HepG2 (cell line): ENCODE results near the gene KRI1. TPM values are rescaled to one million over a fixed set of nuclear protein-coding genes. Genes with fewer than 3 reads are reported as not detected.

Experiments
- ARNTL ChIP-seq: sonication (generic); formaldehyde crosslinking; IDR thresholded peaks from 2 replicates; pipeline ENCODE4 v1.4.0; 2020; ENCODE audit warnings: mild to moderate bottlenecking, missing genetic modification reagents
- ATF7 ChIP-seq, 2 experiments: fragments of 450-650 bp in 1 of 2; sonication (generic) in 1 of 2; formaldehyde crosslinking in 1 of 2; IDR thresholded peaks; 2 replicates each; pipeline versions ENCODE4 v1.4.0 to v1.6.1; 2016 to 2020; ENCODE audit warnings: antibody characterized with exemption in 1 of 2, mild to moderate bottlenecking in 1 of 2, missing genetic modification reagents in 1 of 2
- CREB1 ChIP-seq, 2 experiments: fragments of 450-650 bp in 1 of 2; IDR thresholded peaks; 2 replicates each; pipeline ENCODE4 v1.6.1; 2016 to 2017; ENCODE audit warnings: control low read depth in 1 of 2, mild to moderate bottlenecking in 1 of 2, missing compliant biosample characterization in 1 of 2, missing genetic modification characterization in 1 of 2
- FIP1L1 ChIP-seq: fragments of 200-400 bp; formaldehyde crosslinking; IDR thresholded peaks from 2 replicates; pipeline ENCODE4 v1.6.1; 2018; ENCODE audit warnings: low read depth, mild to moderate bottlenecking, low read length, moderate library complexity, borderline replicate concordance; ENCODE audit not compliant: insufficient read depth
- FOXC1 ChIP-seq: sonication (generic); formaldehyde crosslinking; IDR thresholded peaks from 2 replicates; pipeline ENCODE4 v1.8.0; 2022; ENCODE audit warnings: mild to moderate bottlenecking, missing genetic modification reagents, borderline replicate concordance
- KLF11 ChIP-seq: IDR thresholded peaks from 2 replicates; pipeline ENCODE4 v1.6.1; 2016; ENCODE audit warnings: missing compliant biosample characterization
- MED1 ChIP-seq: sonication (generic); formaldehyde crosslinking; IDR thresholded peaks from 2 replicates; pipeline ENCODE4 v1.4.0; 2020; ENCODE audit warnings: missing genetic modification reagents
- SIN3B ChIP-seq: fragments of 150-350 bp; IDR thresholded peaks from 2 replicates; pipeline ENCODE4 v1.6.1; 2014; ENCODE audit warnings: low read length
- ZBTB21 ChIP-seq: sonication (generic); formaldehyde crosslinking; IDR thresholded peaks from 2 replicates; pipeline ENCODE4 v1.4.0; 2020; ENCODE audit warnings: missing genetic modification reagents
- ZMYM2 ChIP-seq: sonication (generic); formaldehyde crosslinking; IDR thresholded peaks from 2 replicates; pipeline ENCODE4 v1.8.0; 2022; ENCODE audit warnings: mild to moderate bottlenecking, missing genetic modification reagents
- ZNF160 ChIP-seq: sonication (generic); formaldehyde crosslinking; IDR thresholded peaks from 2 replicates; pipeline ENCODE4 v1.8.0; 2022; ENCODE audit warnings: mild to moderate bottlenecking, inconsistent platforms, missing genetic modification reagents
- ZNF678 ChIP-seq: sonication (generic); formaldehyde crosslinking; IDR thresholded peaks from 2 replicates; pipeline ENCODE4 v1.4.0; 2020; ENCODE audit warnings: mild to moderate bottlenecking, missing genetic modification reagents
- ZNF709 ChIP-seq: sonication (generic); formaldehyde crosslinking; IDR thresholded peaks from 2 replicates; pipeline ENCODE4 v1.5.0; 2020; ENCODE audit warnings: mild to moderate bottlenecking, missing genetic modification reagents
- ZNF780A ChIP-seq: sonication (generic); formaldehyde crosslinking; IDR thresholded peaks from 2 replicates; pipeline ENCODE4 v1.8.0; 2022; ENCODE audit warnings: mild to moderate bottlenecking, missing genetic modification reagents, moderate library complexity
- ZNF883 ChIP-seq: sonication (generic); formaldehyde crosslinking; IDR thresholded peaks from 2 replicates; pipeline ENCODE4 v1.5.1; 2020; ENCODE audit warnings: mild to moderate bottlenecking, missing genetic modification reagents; ENCODE audit errors: not compliant biosample characterization
- ZSCAN20 ChIP-seq: sonication (generic); formaldehyde crosslinking; IDR thresholded peaks from 2 replicates; pipeline ENCODE4 v1.4.0; 2020; ENCODE audit warnings: missing genetic modification reagents, mild to moderate bottlenecking, borderline replicate concordance
- polyA plus RNA-seq, 8 experiments: library from polyadenylated mRNA; depleted of rRNA in 3 of 8; stranded (reverse) in 7 of 8; unstranded in 1 of 8; fragments of >200 nt; fragmentation: Illumina TruSeq in 4 of 8; extraction: Trizol in 4 of 8; gene quantifications; 2 replicates each; pipeline versions ENCODE4 v1.2.1 to v1.2.3, GENCODE V29; 2011 to 2016; ENCODE audit warnings: low read depth in 4 of 8, missing spikeins in 1 of 8, mixed read lengths in 1 of 8; ENCODE audit not compliant: insufficient read depth in 1 of 8
- total RNA-seq, 5 experiments: library from RNA; depleted of rRNA; stranded (reverse); fragments of >200 nt; fragmentation: Illumina TruSeq; extraction: Trizol; gene quantifications; 2 replicates each; pipeline ENCODE4 v1.2.3, GENCODE V29; 2016; ENCODE audit warnings: low read depth in 1 of 5
- TF ChIP-seq, protein P1 (sequence below): sonication (generic); formaldehyde crosslinking; IDR thresholded peaks from 2 replicates; pipeline ENCODE4 v1.4.0; 2020; ENCODE audit warnings: missing genetic modification reagents, borderline replicate concordance
- TF ChIP-seq, protein P2 (sequence below): sonication (generic); formaldehyde crosslinking; IDR thresholded peaks from 2 replicates; pipeline ENCODE4 v1.8.0; 2022; ENCODE audit warnings: missing genetic modification reagents, mild to moderate bottlenecking, inconsistent platforms, borderline replicate concordance
- TF ChIP-seq, protein P3 (sequence below): sonication (generic); formaldehyde crosslinking; IDR thresholded peaks from 2 replicates; pipeline ENCODE4 v1.4.0; 2020; ENCODE audit warnings: missing genetic modification reagents
- TF ChIP-seq, protein P4 (sequence below): sonication (generic); formaldehyde crosslinking; IDR thresholded peaks from 2 replicates; pipeline ENCODE4 v1.4.0; 2020; ENCODE audit warnings: mild to moderate bottlenecking, missing genetic modification reagents
- TF ChIP-seq, protein P5 (sequence below): sonication (generic); formaldehyde crosslinking; IDR thresholded peaks from 2 replicates; pipeline ENCODE4 v1.4.0; 2020; ENCODE audit warnings: missing genetic modification reagents, borderline replicate concordance
- TF ChIP-seq, protein P6 (sequence below): IDR thresholded peaks from 2 replicates; pipeline ENCODE4 v1.6.1; 2012; ENCODE audit warnings: inconsistent platforms

Gene KRI1
- total and polyA plus RNA-seq, 2 of the 13 experiments (the other 11 are each of a cell fraction or from before 2014, with no cell fraction given): 9.1 to 11.7 TPM

DNA sequence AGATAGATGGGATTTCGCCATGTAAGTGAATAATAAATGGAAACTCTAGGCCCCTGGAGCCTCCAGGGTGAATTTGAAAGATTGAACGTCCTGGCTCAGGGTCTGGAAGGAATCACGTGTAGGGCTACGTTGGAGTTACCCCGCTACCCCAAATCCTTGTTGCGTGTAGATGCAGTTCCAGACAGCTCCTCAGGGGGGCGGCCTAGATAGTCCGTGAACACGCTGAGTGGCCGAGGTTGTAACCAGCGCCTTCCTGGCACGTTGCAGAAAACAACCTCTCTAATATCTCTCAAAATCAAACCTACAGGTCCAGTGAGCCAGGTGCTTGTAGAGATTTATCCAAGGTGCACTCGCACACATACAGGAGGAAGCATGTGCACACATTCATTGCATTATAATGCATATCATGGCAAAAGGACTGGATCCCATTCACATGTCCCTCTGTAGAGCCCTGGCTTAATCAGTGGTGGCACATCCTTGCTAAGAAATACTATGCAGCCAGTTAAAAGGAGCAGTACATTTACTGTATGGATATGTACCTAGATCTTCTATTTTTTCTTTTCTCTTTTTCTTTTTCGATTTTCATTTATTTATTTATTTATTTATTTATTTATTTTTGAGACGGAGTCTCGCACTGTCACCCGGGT is 60.1 kb downstream of the KRI1 start (continued):
- no peak for TF ChIP-seq ATF7 (IDR thresholded peaks at IDR 0.05)
- no peak for TF ChIP-seq ATF7 (CRISPR knock-in tag; IDR thresholded peaks at IDR 0.05)
- no peak for TF ChIP-seq CREB1 (IDR thresholded peaks at IDR 0.05)
- TF ChIP-seq CREB1 (CRISPR knock-in tag; IDR thresholded peaks at IDR 0.05): no peak
- 0 out of 2 replicates have a peak, but pooled peaks have one; percentile 34 for TF ChIP-seq ZMYM2
- no peak for TF ChIP-seq MED1 (CRISPR knock-in tag)
- TF ChIP-seq, protein P1, sequence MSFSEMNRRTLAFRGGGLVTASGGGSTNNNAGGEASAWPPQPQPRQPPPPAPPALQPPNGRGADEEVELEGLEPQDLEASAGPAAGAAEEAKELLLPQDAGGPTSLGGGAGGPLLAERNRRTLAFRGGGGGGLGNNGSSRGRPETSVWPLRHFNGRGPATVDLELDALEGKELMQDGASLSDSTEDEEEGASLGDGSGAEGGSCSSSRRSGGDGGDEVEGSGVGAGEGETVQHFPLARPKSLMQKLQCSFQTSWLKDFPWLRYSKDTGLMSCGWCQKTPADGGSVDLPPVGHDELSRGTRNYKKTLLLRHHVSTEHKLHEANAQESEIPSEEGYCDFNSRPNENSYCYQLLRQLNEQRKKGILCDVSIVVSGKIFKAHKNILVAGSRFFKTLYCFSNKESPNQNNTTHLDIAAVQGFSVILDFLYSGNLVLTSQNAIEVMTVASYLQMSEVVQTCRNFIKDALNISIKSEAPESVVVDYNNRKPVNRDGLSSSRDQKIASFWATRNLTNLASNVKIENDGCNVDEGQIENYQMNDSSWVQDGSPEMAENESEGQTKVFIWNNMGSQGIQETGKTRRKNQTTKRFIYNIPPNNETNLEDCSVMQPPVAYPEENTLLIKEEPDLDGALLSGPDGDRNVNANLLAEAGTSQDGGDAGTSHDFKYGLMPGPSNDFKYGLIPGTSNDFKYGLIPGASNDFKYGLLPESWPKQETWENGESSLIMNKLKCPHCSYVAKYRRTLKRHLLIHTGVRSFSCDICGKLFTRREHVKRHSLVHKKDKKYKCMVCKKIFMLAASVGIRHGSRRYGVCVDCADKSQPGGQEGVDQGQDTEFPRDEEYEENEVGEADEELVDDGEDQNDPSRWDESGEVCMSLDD (CRISPR knock-in tag): no peak
- TF ChIP-seq ZNF160 (CRISPR knock-in tag): no peak
- TF ChIP-seq, protein P2, sequence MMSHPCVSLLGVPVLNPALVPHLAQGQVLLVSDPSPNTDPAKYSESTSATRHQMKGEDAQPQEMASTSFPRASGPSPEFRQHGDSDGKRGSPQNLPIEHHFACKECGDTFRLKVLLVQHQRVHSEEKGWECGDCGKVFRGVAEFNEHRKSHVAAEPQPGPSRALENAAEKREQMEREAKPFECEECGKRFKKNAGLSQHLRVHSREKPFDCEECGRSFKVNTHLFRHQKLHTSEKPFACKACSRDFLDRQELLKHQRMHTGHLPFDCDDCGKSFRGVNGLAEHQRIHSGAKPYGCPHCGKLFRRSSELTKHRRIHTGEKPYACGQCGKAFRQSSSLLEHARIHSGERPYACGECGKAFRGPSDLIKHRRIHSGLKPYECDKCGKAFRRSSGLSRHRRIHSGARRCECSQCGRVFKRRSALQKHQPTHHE (CRISPR knock-in tag): no peak
- TF ChIP-seq ZNF709 (CRISPR knock-in tag): no peak
- TF ChIP-seq, protein P3, sequence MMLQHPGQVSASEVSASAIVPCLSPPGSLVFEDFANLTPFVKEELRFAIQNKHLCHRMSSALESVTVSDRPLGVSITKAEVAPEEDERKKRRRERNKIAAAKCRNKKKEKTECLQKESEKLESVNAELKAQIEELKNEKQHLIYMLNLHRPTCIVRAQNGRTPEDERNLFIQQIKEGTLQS: no peak
- TF ChIP-seq ZSCAN20: no peak
- no peak for TF ChIP-seq SIN3B
- no peak for TF ChIP-seq KLF11 (CRISPR knock-in tag)
- TF ChIP-seq ARNTL (CRISPR knock-in tag): 0 out of 2 replicates have a peak, but pooled peaks have one; percentile 36
- TF ChIP-seq ZBTB21 (CRISPR knock-in tag): no peak
- no peak for TF ChIP-seq FIP1L1
- TF ChIP-seq ZNF780A (CRISPR knock-in tag): no peak
- TF ChIP-seq, protein P4, sequence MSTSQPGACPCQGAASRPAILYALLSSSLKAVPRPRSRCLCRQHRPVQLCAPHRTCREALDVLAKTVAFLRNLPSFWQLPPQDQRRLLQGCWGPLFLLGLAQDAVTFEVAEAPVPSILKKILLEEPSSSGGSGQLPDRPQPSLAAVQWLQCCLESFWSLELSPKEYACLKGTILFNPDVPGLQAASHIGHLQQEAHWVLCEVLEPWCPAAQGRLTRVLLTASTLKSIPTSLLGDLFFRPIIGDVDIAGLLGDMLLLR: 0 out of 2 replicates have a peak, but pooled peaks have one; percentile 43
- no peak for TF ChIP-seq ZNF678
- TF ChIP-seq ZNF883: no peak
- TF ChIP-seq, protein P5, sequence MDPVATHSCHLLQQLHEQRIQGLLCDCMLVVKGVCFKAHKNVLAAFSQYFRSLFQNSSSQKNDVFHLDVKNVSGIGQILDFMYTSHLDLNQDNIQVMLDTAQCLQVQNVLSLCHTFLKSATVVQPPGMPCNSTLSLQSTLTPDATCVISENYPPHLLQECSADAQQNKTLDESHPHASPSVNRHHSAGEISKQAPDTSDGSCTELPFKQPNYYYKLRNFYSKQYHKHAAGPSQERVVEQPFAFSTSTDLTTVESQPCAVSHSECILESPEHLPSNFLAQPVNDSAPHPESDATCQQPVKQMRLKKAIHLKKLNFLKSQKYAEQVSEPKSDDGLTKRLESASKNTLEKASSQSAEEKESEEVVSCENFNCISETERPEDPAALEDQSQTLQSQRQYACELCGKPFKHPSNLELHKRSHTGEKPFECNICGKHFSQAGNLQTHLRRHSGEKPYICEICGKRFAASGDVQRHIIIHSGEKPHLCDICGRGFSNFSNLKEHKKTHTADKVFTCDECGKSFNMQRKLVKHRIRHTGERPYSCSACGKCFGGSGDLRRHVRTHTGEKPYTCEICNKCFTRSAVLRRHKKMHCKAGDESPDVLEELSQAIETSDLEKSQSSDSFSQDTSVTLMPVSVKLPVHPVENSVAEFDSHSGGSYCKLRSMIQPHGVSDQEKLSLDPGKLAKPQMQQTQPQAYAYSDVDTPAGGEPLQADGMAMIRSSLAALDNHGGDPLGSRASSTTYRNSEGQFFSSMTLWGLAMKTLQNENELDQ (CRISPR knock-in tag): no peak
- TF ChIP-seq FOXC1 (CRISPR knock-in tag): no peak
- TF ChIP-seq, protein P6, sequence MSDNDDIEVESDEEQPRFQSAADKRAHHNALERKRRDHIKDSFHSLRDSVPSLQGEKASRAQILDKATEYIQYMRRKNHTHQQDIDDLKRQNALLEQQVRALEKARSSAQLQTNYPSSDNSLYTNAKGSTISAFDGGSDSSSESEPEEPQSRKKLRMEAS: peak; percentile 50
